ENCODE results near the gene CFAP300.

DNA sequence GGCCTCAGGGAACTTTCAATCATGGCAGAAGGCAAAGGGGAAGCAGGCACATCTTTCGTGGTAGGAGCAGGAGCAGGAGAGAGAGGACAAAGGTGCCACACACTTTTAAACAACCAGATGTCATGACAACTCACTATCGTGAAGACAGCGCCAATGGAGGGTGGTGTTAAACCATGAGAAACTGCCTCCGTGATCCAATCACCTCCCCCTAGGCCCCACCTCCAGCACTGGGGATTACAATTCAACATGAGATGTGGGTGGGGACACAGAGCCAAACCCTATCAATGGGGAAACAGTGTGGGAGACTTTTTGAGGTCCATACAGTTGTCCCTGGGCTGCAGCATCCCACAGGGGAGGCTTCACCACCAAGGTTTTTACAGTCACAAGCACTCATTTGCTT is 41.9 kb upstream of the CFAP300 start:
- TF ChIP-seq, protein P1, sequence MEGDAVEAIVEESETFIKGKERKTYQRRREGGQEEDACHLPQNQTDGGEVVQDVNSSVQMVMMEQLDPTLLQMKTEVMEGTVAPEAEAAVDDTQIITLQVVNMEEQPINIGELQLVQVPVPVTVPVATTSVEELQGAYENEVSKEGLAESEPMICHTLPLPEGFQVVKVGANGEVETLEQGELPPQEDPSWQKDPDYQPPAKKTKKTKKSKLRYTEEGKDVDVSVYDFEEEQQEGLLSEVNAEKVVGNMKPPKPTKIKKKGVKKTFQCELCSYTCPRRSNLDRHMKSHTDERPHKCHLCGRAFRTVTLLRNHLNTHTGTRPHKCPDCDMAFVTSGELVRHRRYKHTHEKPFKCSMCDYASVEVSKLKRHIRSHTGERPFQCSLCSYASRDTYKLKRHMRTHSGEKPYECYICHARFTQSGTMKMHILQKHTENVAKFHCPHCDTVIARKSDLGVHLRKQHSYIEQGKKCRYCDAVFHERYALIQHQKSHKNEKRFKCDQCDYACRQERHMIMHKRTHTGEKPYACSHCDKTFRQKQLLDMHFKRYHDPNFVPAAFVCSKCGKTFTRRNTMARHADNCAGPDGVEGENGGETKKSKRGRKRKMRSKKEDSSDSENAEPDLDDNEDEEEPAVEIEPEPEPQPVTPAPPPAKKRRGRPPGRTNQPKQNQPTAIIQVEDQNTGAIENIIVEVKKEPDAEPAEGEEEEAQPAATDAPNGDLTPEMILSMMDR (IDR thresholded peaks at IDR 0.05) = no peak
- TF ChIP-seq POLR2AphosphoS5 (IDR thresholded peaks at IDR 0.05) (no peak), POLR2A (IDR thresholded peaks at IDR 0.05) (no peak)
